ENCODE data around the gene FMN2. TPM values are rescaled to one million over a fixed set of nuclear protein-coding genes. Genes with fewer than 3 reads are reported as not detected.

FMN2 gene
- total RNA-seq, 1 donor from 2014 or later, result 1.1 TPM

GRCh38 chr1:240478536-240478935 lies 386.9 kb downstream of the FMN2 start:
- no peak for ATAC-seq
- Histone ChIP-seq H3K4me1 (no peaks in the 10 kb centered on the region), H3K4me3 (no peak overlapping the region), H3K27ac (no peak overlapping the region), H3K36me3 (no peaks in the 10 kb centered on the region), H3K27me3 (ENCODE audit: low read depth) (no peaks in the 10 kb centered on the region), H3K9me3 (no peaks in the 10 kb centered on the region)
- no peak for DNase-seq
- TF ChIP-seq CTCF (IDR thresholded peaks at IDR 0.05), result no peak
- intact Hi-C loops (cut with DNase I), result no loop called here

- Histone ChIP-seq H3K4me3 (no peak overlapping the region), H3K36me3 (no peaks in the 10 kb centered on the region), H3K27ac (no peak overlapping the region), H3K4me1 (no peaks in the 10 kb centered on the region), H3K27me3 (ENCODE audit: low read depth) (no peaks in the 10 kb centered on the region), H3K9me3 (no peaks in the 10 kb centered on the region)
- no peak for TF ChIP-seq CTCF (IDR thresholded peaks at IDR 0.05)
- DNase-seq (no peak), ATAC-seq (no peak)
- intact Hi-C loops (cut with DNase I), result no loop called here
Observed at GRCh38 chr1:240484804-240485443, 393.2 kb downstream of the FMN2 start.

GRCh38 chr1:240486611-240487010 lies 394.9 kb downstream of the FMN2 start:
- DNase-seq, result no peak
- intact Hi-C loops (cut with DNase I), result no loop called here
- no peaks in the 10 kb centered on the region for H3K4me1 ChIP-seq
- H3K27ac ChIP-seq, result no peak overlapping the region
- H3K9me3 ChIP-seq, result no peaks in the 10 kb centered on the region
- no peak for ATAC-seq
- H3K27me3 ChIP-seq (ENCODE audit: low read depth), result no peaks in the 10 kb centered on the region
- no peaks in the 10 kb centered on the region for H3K36me3 ChIP-seq
- no peak for TF ChIP-seq CTCF (IDR thresholded peaks at IDR 0.05)
- no peak overlapping the region for H3K4me3 ChIP-seq

GRCh38 chr1:240487493-240487892 lies 395.8 kb downstream of the FMN2 start:
- Histone ChIP-seq H3K4me1 (no peaks in the 10 kb centered on the region), H3K9me3 (no peaks in the 10 kb centered on the region), H3K36me3 (no peaks in the 10 kb centered on the region), H3K27me3 (ENCODE audit: low read depth) (no peaks in the 10 kb centered on the region), H3K27ac (no peak overlapping the region), H3K4me3 (no peak overlapping the region)
- intact Hi-C loops (cut with DNase I), result no loop called here
- DNase-seq (no peak), ATAC-seq (no peak)
- TF ChIP-seq CTCF (IDR thresholded peaks at IDR 0.05), result no peak

GRCh38 chr1:240491156-240491555 lies 399.5 kb downstream of the FMN2 start:
- no peak for DNase-seq
- no peak for TF ChIP-seq CTCF (IDR thresholded peaks at IDR 0.05)

More at GRCh38 chr1:240491156-240491555, 399.5 kb downstream of the FMN2 start:
- Histone ChIP-seq H3K27ac (no peak overlapping the region), H3K4me3 (no peak overlapping the region), H3K36me3 (no peaks in the 10 kb centered on the region), H3K9me3 (no peaks in the 10 kb centered on the region), H3K27me3 (ENCODE audit: low read depth) (no peaks in the 10 kb centered on the region), H3K4me1 (no peaks in the 10 kb centered on the region)
- ATAC-seq, result no peak
- intact Hi-C loops (cut with DNase I), result no loop called here

All from lower lobe of right lung (tissue), 2 donors.